ENCODE data around the gene GNA12. TPM values are rescaled to one million over a fixed set of nuclear protein-coding genes. Genes with fewer than 3 reads are reported as not detected.
"Not testable (repeated sequence)": the region's sequence is repeated elsewhere in the genome, so short reads cannot be mapped to it uniquely, and the experiment has no call there.

Gene GNA12
- total RNA-seq, 2 donors from 2014 or later = 12.2 to 17.5 TPM

- no peak for DNase-seq
- no peak for ATAC-seq
- H3K9me3 ChIP-seq = no peaks in the 10 kb centered on the region
- 72 to 73% methylated on average over 14 of the region's 14 CpGs for WGBS, 2 donors
- intact Hi-C loops (cut with DNase I) = no loop called here
- H3K36me3 ChIP-seq (replicated peaks in 1 of 2; ENCODE audit: insufficient read depth in 1 of 2, low read depth in 2 of 2) = no peaks in the 10 kb centered on the region
- H3K27ac ChIP-seq = no peak overlapping the region
- peaks cover 16% of the 10 kb centered on the region for H3K4me1 ChIP-seq
- no peak for TF ChIP-seq POLR2A (IDR thresholded peaks at IDR 0.05)
- TF ChIP-seq CTCF (IDR thresholded peaks at IDR 0.05) = no peak
- peaks cover 0 to 15% of the 10 kb centered on the region in 2 donors for H3K27me3 ChIP-seq
- no peak overlapping the region for H3K4me3 ChIP-seq
These were observed 151.6 kb downstream of the GNA12 start for GRCh38 chr7:2692543-2692942.

GRCh38 chr7:2691932-2692439 is 152.1 kb downstream of the GNA12 start:
- intact Hi-C loops (cut with DNase I); DNase-seq; ATAC-seq; H3K9me3 ChIP-seq; H3K4me3 ChIP-seq; H3K36me3 ChIP-seq (replicated peaks in 1 of 2; ENCODE audit: insufficient read depth in 1 of 2, low read depth in 2 of 2); H3K27ac ChIP-seq: not testable (repeated sequence)
- 85 to 86% methylated on average over 23 of the region's 23 CpGs for WGBS, 2 donors
- Histone ChIP-seq H3K27me3 (peaks cover 0 to 18% of the 10 kb centered on the region in 2 donors), H3K4me1 (peaks cover 20% of the 10 kb centered on the region)

GRCh38 chr7:2691011-2691707 is 152.9 kb downstream of the GNA12 start:
- TF ChIP-seq POLR2A (IDR thresholded peaks at IDR 0.05) = no peak
- no peak for TF ChIP-seq CTCF (IDR thresholded peaks at IDR 0.05)
- Histone ChIP-seq H3K4me3 (no peak overlapping the region), H3K36me3 (replicated peaks in 1 of 2; ENCODE audit: insufficient read depth in 1 of 2, low read depth in 2 of 2) (no peaks in the 10 kb centered on the region), H3K27ac (no peak overlapping the region), H3K9me3 (no peaks in the 10 kb centered on the region), H3K27me3 (peaks cover 0 to 18% of the 10 kb centered on the region in 2 donors), H3K4me1 (peaks cover 20% of the 10 kb centered on the region)
- intact Hi-C loops (cut with DNase I) = no loop called here
- WGBS, 2 donors = 82 to 83% methylated on average over 18 of the region's 18 CpGs
- ATAC-seq (no peak), DNase-seq (no peak)

- Histone ChIP-seq H3K4me1 (peaks cover 20% of the 10 kb centered on the region), H3K27ac (no peak overlapping the region), H3K4me3 (no peak overlapping the region), H3K27me3 (peaks cover 0 to 18% of the 10 kb centered on the region in 2 donors), H3K9me3 (no peaks in the 10 kb centered on the region), H3K36me3 (replicated peaks in 1 of 2; ENCODE audit: insufficient read depth in 1 of 2, low read depth in 2 of 2) (no peaks in the 10 kb centered on the region)
- TF ChIP-seq CTCF (IDR thresholded peaks at IDR 0.05) (no peak), POLR2A (IDR thresholded peaks at IDR 0.05) (no peak)
- DNase-seq = no peak
- no peak for ATAC-seq
- WGBS, 2 donors = 56 to 62% methylated on average over 15 to 23 of the region's 23 CpGs
- intact Hi-C loops (cut with DNase I) = no loop called here
These were observed 154.0 kb downstream of the GNA12 start for GRCh38 chr7:2689951-2690705.

GRCh38 chr7:2689343-2689847 is 154.7 kb downstream of the GNA12 start:
- TF ChIP-seq CTCF (IDR thresholded peaks at IDR 0.05) (no peak), POLR2A (IDR thresholded peaks at IDR 0.05) (no peak)
- Histone ChIP-seq H3K27ac (no peak overlapping the region), H3K4me3 (no peak overlapping the region), H3K4me1 (peaks cover 20% of the 10 kb centered on the region), H3K9me3 (no peaks in the 10 kb centered on the region), H3K27me3 (peaks cover 0 to 18% of the 10 kb centered on the region in 2 donors), H3K36me3 (replicated peaks in 1 of 2; ENCODE audit: insufficient read depth in 1 of 2, low read depth in 2 of 2) (no peaks in the 10 kb centered on the region)
- intact Hi-C loops (cut with DNase I) = no loop called here
- DNase-seq = no peak
- WGBS, 2 donors = 38 to 43% methylated on average over 9 to 16 of the region's 16 CpGs
- no peak for ATAC-seq
